Epithelial cell of proximal tubule (primary cell): Measurements from ENCODE around the gene LRTM1. TPM values are rescaled to one million over a fixed set of nuclear protein-coding genes. Genes with fewer than 3 reads are reported as not detected.

Source experiments
- DNase-seq: peaks from one replicate; pipeline ENCODE4 v3.0.0-alpha.2; 2011; ENCODE audit warnings: low read depth
- H3K4me3 ChIP-seq: 2 replicates; pipeline ENCODE4 v1.5.1; 2011; ENCODE audit warnings: low read depth, mild to moderate bottlenecking, low read length
- CTCF ChIP-seq: conservative IDR thresholded peaks from 2 replicates; pipeline ENCODE4 v1.5.1; 2012; ENCODE audit warnings: low read depth, mild to moderate bottlenecking, low read length
- total RNA-seq: library from RNA; depleted of rRNA; stranded (reverse); fragments of >200 nt; gene quantifications from 2 replicates; pipeline ENCODE4 v1.2.3, GENCODE V29; 2015

The LRTM1 gene
- total RNA-seq, 1 donor from 2014 or later: not detected

- TF ChIP-seq CTCF: no peak
- no peak for DNase-seq
- no peak overlapping the region for H3K4me3 ChIP-seq
Observed at GRCh38 chr3:54949491-54950044, 21.7 kb upstream of the LRTM1 start.

DNA sequence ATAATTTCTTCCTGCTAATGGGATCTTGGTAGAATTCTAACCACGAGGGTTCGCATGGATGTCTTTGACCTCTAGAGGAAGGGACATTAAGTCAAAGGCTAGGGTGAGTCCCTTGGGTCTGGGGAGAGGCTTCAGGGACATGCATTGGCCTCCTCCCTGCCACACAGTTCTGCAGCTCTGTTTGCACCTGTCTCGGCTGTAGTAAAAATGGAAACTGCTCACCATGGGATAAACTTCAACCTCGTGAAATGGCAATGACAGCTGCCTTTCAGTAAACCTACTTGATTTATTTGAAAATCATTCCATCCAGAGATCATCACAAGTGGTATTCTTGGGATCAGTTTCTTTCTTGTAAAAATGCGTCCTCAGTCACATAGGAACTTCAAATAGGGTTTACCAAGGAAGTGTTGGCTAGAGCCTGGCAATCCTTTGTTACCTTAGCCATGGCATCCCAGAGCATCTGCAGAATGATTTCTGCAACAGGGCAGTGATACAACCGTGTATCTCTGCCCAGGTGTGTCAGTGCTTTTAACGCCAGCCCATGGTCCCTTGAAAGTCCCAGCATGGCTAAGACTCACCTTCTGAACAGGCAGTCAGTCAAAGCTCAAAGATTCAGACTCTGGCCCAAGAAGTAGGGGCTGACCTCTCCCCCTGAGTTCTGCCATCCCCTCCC, 14.0 kb upstream of the LRTM1 start:
- H3K4me3 ChIP-seq: no peak overlapping the region
- no peak for DNase-seq
- TF ChIP-seq CTCF: no peak

- no peak for TF ChIP-seq CTCF
- no peak for DNase-seq
- H3K4me3 ChIP-seq: no peak overlapping the region
Observed at GRCh38 chr3:54940971-54941370, 13.1 kb upstream of the LRTM1 start.

DNA sequence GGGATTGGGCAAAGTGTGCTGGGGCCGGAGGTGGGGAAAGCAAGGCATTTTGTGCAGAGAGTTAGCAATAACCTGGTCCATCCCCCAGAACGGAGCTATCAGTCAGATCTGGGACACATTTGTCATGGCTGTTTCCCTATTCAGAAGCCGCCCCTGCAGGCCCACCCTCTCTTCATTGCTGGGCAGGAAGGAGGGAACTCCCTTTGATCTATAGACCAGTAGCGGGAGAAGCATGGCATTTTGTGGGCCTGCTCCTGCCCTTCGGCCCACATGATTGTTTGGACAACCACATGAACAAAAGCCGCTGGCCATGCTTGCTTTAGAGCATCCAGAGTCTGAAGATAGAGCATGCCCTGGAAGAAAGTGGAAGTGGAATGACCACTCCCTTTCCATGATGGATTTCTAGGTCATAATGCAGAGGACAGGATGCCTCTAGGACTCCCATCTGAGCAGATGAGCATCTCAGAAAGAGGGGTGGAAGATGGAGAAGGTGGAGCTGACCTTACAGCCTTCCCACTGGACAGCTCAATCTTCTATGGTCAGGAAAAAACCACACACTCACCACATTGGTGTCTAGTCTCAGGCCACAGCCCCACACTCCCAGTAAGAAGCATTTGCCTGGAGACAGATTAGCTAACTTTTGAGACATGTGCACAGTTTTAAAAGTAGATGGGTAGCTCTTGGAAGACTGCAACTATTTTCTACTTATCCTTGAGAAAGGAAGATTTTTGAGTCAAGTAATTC, 11.9 kb upstream of the LRTM1 start:
- no peak for TF ChIP-seq CTCF
- DNase-seq: no peak
- H3K4me3 ChIP-seq: no peak overlapping the region

GRCh38 chr3:54936561-54936960, 8.7 kb upstream of the LRTM1 start:
- H3K4me3 ChIP-seq: no peak overlapping the region
- TF ChIP-seq CTCF: no peak
- DNase-seq: no peak

DNA sequence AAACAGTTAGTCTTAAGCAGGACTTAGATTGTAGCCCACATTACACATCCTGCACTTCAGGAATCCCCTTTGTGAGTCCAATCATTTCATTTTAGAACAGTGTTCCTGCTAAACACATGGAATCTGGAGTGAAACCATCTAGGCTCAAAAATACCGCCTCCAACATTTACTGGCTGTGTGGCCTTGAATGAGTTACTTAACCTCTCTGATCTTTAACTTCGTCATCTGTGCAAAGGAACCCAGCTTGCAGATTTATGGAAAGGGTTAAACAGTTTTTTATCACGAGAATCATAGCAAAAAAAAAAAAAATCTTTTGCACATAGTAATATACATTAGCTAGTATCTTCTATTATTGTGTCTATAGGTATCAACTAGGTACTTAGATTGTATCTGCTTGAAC, 8.0 kb upstream of the LRTM1 start:
- no peak for DNase-seq
- no peak overlapping the region for H3K4me3 ChIP-seq
- no peak for TF ChIP-seq CTCF
